Measurements from ENCODE around the gene MYO5B.

The MYO5B gene

DNA sequence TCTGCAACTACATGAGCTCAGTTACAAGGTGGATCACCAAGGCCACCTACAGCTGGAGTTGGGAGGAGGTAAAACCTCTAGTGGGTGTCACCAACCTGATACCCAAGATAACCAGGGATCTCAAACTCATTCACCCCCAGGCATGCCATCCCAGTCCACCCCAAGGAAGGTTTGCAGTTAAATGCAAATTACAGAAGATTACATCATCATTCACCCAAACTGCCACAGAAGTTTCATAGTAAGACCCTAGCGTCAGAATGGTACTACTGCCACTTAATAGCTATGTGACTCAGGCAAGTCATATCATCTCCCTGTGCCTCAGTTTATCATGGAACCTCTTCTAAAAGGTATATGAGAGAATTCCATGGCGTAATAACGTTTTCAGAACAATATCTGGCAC is 111.2 kb downstream of the MYO5B start:
- Histone ChIP-seq H3K9ac (ENCODE audit: low read length) (no peak overlapping the region), H3K36me3 (ENCODE audit: control insufficient read depth, insufficient read depth, low read length) (no peaks in the 10 kb centered on the region), H3K4me3 (ENCODE audit: low read depth, low read length) (no peak overlapping the region), H3K27ac (ENCODE audit: low read depth, low read length) (no peak overlapping the region), H3K27me3 (ENCODE audit: control insufficient read depth, insufficient read depth, low read length) (no peaks in the 10 kb centered on the region), H3K9me3 (ENCODE audit: control insufficient read depth, insufficient read depth, low read depth, low read length) (no peaks in the 10 kb centered on the region), H3K4me1 (ENCODE audit: control insufficient read depth, insufficient read depth, low read length) (no peaks in the 10 kb centered on the region)

- Histone ChIP-seq H3K9ac (ENCODE audit: low read length) (no peak overlapping the region), H3K4me3 (ENCODE audit: low read depth, low read length) (no peak overlapping the region), H3K4me1 (ENCODE audit: control insufficient read depth, insufficient read depth, low read length) (peaks cover 5% of the 10 kb centered on the region; the same call in 1 of the 2 replicates), H3K9me3 (ENCODE audit: control insufficient read depth, insufficient read depth, low read depth, low read length) (no peaks in the 10 kb centered on the region), H3K36me3 (ENCODE audit: control insufficient read depth, insufficient read depth, low read length) (no peaks in the 10 kb centered on the region), H3K27ac (ENCODE audit: low read depth, low read length) (no peak overlapping the region), H3K27me3 (ENCODE audit: control insufficient read depth, insufficient read depth, low read length) (no peaks in the 10 kb centered on the region)
Measured at GRCh38 chr18:50080932-50081560, 113.9 kb downstream of the MYO5B start.

DNA sequence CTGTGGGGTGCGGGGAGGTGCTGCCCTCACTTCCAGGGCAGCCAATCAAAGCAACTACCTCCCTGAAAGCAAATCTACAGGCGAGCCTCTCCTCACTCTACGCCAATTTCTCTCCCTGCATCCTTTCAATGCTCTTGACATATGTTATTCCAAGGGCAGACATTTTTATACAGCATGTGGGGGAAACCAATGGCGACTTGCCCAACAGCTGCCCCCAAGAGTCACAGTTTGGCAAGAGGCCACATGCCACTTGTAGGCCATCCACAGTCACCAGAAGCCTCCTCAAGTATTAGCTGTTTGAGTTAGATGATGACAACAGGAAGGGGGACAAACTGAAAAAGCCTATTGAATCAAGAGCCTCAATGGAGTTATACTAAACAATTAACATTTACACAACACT is 114.6 kb downstream of the MYO5B start:
- Histone ChIP-seq H3K4me3 (ENCODE audit: low read depth, low read length) (no peak overlapping the region), H3K36me3 (ENCODE audit: control insufficient read depth, insufficient read depth, low read length) (no peaks in the 10 kb centered on the region), H3K27ac (ENCODE audit: low read depth, low read length) (no peak overlapping the region), H3K4me1 (ENCODE audit: control insufficient read depth, insufficient read depth, low read length) (peaks cover 5% of the 10 kb centered on the region; the same call in 1 of the 2 replicates), H3K27me3 (ENCODE audit: control insufficient read depth, insufficient read depth, low read length) (no peaks in the 10 kb centered on the region), H3K9ac (ENCODE audit: low read length) (no peak overlapping the region), H3K9me3 (ENCODE audit: control insufficient read depth, insufficient read depth, low read depth, low read length) (no peaks in the 10 kb centered on the region)

GRCh38 chr18:50079571-50080295 is 115.2 kb downstream of the MYO5B start:
- no peak overlapping the region for H3K9ac ChIP-seq (ENCODE audit: low read length)
- H3K4me1 ChIP-seq (ENCODE audit: control insufficient read depth, insufficient read depth, low read length), result peaks cover 5% of the 10 kb centered on the region; the same call in 1 of the 2 replicates
- no peaks in the 10 kb centered on the region for H3K27me3 ChIP-seq (ENCODE audit: control insufficient read depth, insufficient read depth, low read length)
- no peaks in the 10 kb centered on the region for H3K9me3 ChIP-seq (ENCODE audit: control insufficient read depth, insufficient read depth, low read depth, low read length)
- H3K4me3 ChIP-seq (ENCODE audit: low read depth, low read length), result no peak overlapping the region
- no peaks in the 10 kb centered on the region for H3K36me3 ChIP-seq (ENCODE audit: control insufficient read depth, insufficient read depth, low read length)
- H3K27ac ChIP-seq (ENCODE audit: low read depth, low read length), result no peak overlapping the region

GRCh38 chr18:50076277-50076676 is 118.7 kb downstream of the MYO5B start:
- no peak overlapping the region for H3K27ac ChIP-seq (ENCODE audit: low read depth, low read length)
- H3K36me3 ChIP-seq (ENCODE audit: control insufficient read depth, insufficient read depth, low read length), result no peaks in the 10 kb centered on the region
- no peak overlapping the region for H3K9ac ChIP-seq (ENCODE audit: low read length)
- no peak overlapping the region for H3K4me3 ChIP-seq (ENCODE audit: low read depth, low read length)
- H3K4me1 ChIP-seq (ENCODE audit: control insufficient read depth, insufficient read depth, low read length), result peaks cover 11% of the 10 kb centered on the region; the same call in 1 of the 2 replicates
- no peaks in the 10 kb centered on the region for H3K9me3 ChIP-seq (ENCODE audit: control insufficient read depth, insufficient read depth, low read depth, low read length)
- H3K27me3 ChIP-seq (ENCODE audit: control insufficient read depth, insufficient read depth, low read length), result no peaks in the 10 kb centered on the region

DNA sequence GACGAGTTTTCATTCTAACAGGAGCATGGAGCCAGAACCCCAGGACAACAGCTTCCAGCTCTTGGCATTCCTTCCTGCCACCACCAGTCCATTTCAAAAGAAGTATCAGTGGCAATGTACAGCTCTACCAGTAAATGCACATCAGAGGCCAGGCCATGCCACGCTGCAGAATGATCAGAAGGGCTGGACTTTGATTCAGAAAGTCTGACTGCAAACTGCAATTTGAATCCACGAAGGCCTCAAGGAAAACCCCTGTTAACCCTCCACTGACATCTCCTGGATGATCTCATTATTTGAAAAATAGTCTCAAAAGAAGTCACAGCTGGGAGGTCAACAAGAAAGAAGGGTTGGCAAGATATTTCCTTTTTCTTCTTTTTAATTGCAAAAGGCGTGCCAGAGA is 119.2 kb downstream of the MYO5B start:
- peaks cover 11% of the 10 kb centered on the region; the same call in 1 of the 2 replicates for H3K4me1 ChIP-seq (ENCODE audit: control insufficient read depth, insufficient read depth, low read length)
- no peak overlapping the region for H3K27ac ChIP-seq (ENCODE audit: low read depth, low read length)
- H3K27me3 ChIP-seq (ENCODE audit: control insufficient read depth, insufficient read depth, low read length), result no peaks in the 10 kb centered on the region
- no peak overlapping the region for H3K9ac ChIP-seq (ENCODE audit: low read length)
- H3K4me3 ChIP-seq (ENCODE audit: low read depth, low read length), result no peak overlapping the region
- H3K36me3 ChIP-seq (ENCODE audit: control insufficient read depth, insufficient read depth, low read length), result no peaks in the 10 kb centered on the region
- no peaks in the 10 kb centered on the region for H3K9me3 ChIP-seq (ENCODE audit: control insufficient read depth, insufficient read depth, low read depth, low read length)

DNA sequence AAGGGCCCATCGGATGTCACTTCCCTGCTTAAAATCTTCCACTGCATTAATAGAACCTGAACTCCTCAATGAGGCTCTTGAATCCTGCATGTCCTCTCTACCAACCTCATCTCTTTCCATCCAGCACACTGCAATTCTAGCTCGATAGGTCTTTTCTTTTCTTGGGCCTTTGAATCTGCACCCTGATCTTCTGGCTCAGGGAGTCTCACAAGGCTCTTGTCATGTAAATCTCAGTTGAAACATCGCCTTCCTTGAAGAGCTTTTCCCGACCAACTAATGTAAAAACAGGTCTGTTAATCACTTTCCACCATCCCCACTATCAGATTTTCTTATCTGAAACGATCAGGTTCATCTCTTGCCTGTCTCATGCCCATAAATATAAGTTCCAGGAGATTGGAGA is 120.5 kb downstream of the MYO5B start:
- H3K4me3 ChIP-seq (ENCODE audit: low read depth, low read length), result no peak overlapping the region
- H3K36me3 ChIP-seq (ENCODE audit: control insufficient read depth, insufficient read depth, low read length), result no peaks in the 10 kb centered on the region
- H3K27me3 ChIP-seq (ENCODE audit: control insufficient read depth, insufficient read depth, low read length), result no peaks in the 10 kb centered on the region
- no peak overlapping the region for H3K27ac ChIP-seq (ENCODE audit: low read depth, low read length)
- peaks cover 11% of the 10 kb centered on the region; the same call in 1 of the 2 replicates for H3K4me1 ChIP-seq (ENCODE audit: control insufficient read depth, insufficient read depth, low read length)
- H3K9ac ChIP-seq (ENCODE audit: low read length), result no peak overlapping the region
- H3K9me3 ChIP-seq (ENCODE audit: control insufficient read depth, insufficient read depth, low read depth, low read length), result no peaks in the 10 kb centered on the region

- H3K36me3 ChIP-seq (ENCODE audit: control insufficient read depth, insufficient read depth, low read length), result no peaks in the 10 kb centered on the region
- H3K4me1 ChIP-seq (ENCODE audit: control insufficient read depth, insufficient read depth, low read length), result peaks cover 11% of the 10 kb centered on the region; the same call in 1 of the 2 replicates
- no peak overlapping the region for H3K4me3 ChIP-seq (ENCODE audit: low read depth, low read length)
- no peak overlapping the region for H3K9ac ChIP-seq (ENCODE audit: low read length)
- H3K27ac ChIP-seq (ENCODE audit: low read depth, low read length), result no peak overlapping the region
- H3K27me3 ChIP-seq (ENCODE audit: control insufficient read depth, insufficient read depth, low read length), result no peaks in the 10 kb centered on the region
- H3K9me3 ChIP-seq (ENCODE audit: control insufficient read depth, insufficient read depth, low read depth, low read length), result no peaks in the 10 kb centered on the region
Measured at GRCh38 chr18:50073319-50073718, 121.6 kb downstream of the MYO5B start.

DNA sequence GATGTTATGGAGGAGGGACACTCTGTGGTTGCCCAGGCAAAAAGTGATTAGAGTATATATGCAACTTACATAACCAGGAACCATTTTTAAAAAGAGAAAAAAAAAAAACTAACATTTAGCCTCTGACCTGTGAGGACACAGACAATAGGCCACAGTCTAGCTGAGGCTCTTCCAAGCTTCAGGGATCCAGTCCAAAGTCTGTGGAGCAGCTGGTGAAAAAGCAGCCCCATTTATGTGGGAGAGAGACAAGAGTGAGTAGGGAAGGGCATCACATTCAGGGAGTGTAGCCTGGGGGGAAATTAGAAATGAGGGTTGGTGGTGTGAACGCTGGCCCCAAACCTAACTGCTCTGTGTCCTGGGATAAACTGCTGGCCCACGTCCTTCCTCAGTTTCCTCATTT is 122.8 kb downstream of the MYO5B start:
- H3K4me3 ChIP-seq (ENCODE audit: low read depth, low read length), result no peak overlapping the region
- peaks cover 11% of the 10 kb centered on the region; the same call in 1 of the 2 replicates for H3K4me1 ChIP-seq (ENCODE audit: control insufficient read depth, insufficient read depth, low read length)
- no peaks in the 10 kb centered on the region for H3K9me3 ChIP-seq (ENCODE audit: control insufficient read depth, insufficient read depth, low read depth, low read length)
- H3K27ac ChIP-seq (ENCODE audit: low read depth, low read length), result no peak overlapping the region
- no peak overlapping the region for H3K9ac ChIP-seq (ENCODE audit: low read length)
- no peaks in the 10 kb centered on the region for H3K27me3 ChIP-seq (ENCODE audit: control insufficient read depth, insufficient read depth, low read length)
- H3K36me3 ChIP-seq (ENCODE audit: control insufficient read depth, insufficient read depth, low read length), result no peaks in the 10 kb centered on the region

GRCh38 chr18:50071397-50071796 is 123.5 kb downstream of the MYO5B start:
- no peak overlapping the region for H3K4me3 ChIP-seq (ENCODE audit: low read depth, low read length)
- no peak overlapping the region for H3K27ac ChIP-seq (ENCODE audit: low read depth, low read length)
- no peak overlapping the region for H3K9ac ChIP-seq (ENCODE audit: low read length)
- H3K36me3 ChIP-seq (ENCODE audit: control insufficient read depth, insufficient read depth, low read length), result no peaks in the 10 kb centered on the region
- no peaks in the 10 kb centered on the region for H3K9me3 ChIP-seq (ENCODE audit: control insufficient read depth, insufficient read depth, low read depth, low read length)
- no peaks in the 10 kb centered on the region for H3K27me3 ChIP-seq (ENCODE audit: control insufficient read depth, insufficient read depth, low read length)
- H3K4me1 ChIP-seq (ENCODE audit: control insufficient read depth, insufficient read depth, low read length), result peaks cover 9% of the 10 kb centered on the region; the same call in 1 of the 2 replicates

GRCh38 chr18:50069422-50069821 is 125.5 kb downstream of the MYO5B start:
- Histone ChIP-seq H3K27me3 (ENCODE audit: control insufficient read depth, insufficient read depth, low read length) (no peaks in the 10 kb centered on the region), H3K4me1 (ENCODE audit: control insufficient read depth, insufficient read depth, low read length) (peaks cover 4% of the 10 kb centered on the region; the same call in 1 of the 2 replicates), H3K27ac (ENCODE audit: low read depth, low read length) (no peak overlapping the region), H3K9me3 (ENCODE audit: control insufficient read depth, insufficient read depth, low read depth, low read length) (no peaks in the 10 kb centered on the region), H3K9ac (ENCODE audit: low read length) (no peak overlapping the region), H3K36me3 (ENCODE audit: control insufficient read depth, insufficient read depth, low read length) (no peaks in the 10 kb centered on the region), H3K4me3 (ENCODE audit: low read depth, low read length) (no peak overlapping the region)

Measured in HUES6 (cell line).